SK-N-DZ (cell line): ENCODE results near the gene PPARG.
"Not testable (repeated sequence)": the region's sequence is repeated elsewhere in the genome, so short reads cannot be mapped to it uniquely, and the experiment has no call there.

Experiments used
- DNase-seq: peaks from one replicate; pipeline ENCODE4 v3.0.0-alpha.2; 2015; ENCODE audit warnings: low spot score

Gene PPARG

GRCh38 chr3:12440927-12441714 lies 152.3 kb downstream of the PPARG start:
- peak; percentile 73 for DNase-seq

- DNase-seq = no peak
Measured at GRCh38 chr3:12442654-12443501, 154.0 kb downstream of the PPARG start.

- DNase-seq = no peak
Measured at GRCh38 chr3:12443781-12444522, 155.1 kb downstream of the PPARG start.

GRCh38 chr3:12444582-12445471 lies 156.0 kb downstream of the PPARG start:
- peak; percentile 66 for DNase-seq

DNA sequence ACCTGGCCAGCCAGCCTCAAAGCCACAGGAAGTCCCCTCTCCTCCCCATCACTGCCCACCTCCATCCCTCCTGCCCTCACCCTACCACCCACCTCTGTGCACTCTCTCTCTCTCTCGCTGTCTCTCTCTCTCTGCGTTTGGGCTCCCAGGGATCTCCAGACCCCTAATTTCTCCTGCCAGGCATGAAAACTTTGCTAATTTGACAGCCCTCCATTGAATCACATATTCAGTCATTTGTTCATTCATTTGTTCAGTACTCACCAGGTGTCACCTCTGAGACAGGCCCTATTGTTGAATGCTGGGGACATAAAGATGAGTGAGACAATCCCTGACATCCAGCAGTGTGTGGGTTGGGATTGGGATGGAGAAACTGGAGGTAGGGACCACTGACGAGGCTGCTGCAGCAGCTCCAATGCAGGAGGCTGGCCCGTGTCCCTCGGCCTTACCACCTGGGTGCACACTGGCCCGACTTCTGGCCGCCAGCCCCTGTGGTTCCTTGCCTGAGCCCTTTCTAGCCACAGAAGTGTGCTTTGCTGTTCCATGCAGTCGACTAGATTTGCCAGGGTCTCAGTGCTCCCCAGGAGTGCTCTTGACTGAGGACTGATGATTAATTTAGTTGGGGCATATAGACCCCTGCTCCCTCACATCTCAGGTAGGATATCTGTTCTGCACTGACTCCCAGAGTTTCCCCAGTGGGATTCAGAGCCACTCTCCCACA lies 156.8 kb downstream of the PPARG start:
- DNase-seq = no peak

- DNase-seq = no peak
Measured at GRCh38 chr3:12446298-12446697, 157.4 kb downstream of the PPARG start.

DNA sequence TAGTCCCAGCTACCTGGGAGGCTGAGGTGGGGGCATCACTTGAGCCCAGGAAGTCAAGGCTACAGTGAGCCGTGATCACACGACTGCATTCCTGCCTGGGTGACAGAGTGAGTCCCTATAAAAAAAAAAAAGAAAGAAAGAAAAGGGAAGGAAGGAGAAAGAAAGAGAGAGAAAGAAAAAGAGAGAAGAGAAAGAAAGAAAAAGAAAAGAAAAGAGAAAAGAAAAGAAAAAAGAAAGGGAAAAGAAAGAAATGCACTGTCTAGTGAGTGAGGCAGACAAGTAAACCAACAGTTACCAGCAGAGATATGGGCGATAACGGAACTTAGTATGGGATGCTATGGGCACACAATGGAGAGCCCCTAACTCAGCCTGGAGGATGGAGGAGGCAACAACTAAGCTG lies 158.2 kb downstream of the PPARG start:
- no peak for DNase-seq

DNA sequence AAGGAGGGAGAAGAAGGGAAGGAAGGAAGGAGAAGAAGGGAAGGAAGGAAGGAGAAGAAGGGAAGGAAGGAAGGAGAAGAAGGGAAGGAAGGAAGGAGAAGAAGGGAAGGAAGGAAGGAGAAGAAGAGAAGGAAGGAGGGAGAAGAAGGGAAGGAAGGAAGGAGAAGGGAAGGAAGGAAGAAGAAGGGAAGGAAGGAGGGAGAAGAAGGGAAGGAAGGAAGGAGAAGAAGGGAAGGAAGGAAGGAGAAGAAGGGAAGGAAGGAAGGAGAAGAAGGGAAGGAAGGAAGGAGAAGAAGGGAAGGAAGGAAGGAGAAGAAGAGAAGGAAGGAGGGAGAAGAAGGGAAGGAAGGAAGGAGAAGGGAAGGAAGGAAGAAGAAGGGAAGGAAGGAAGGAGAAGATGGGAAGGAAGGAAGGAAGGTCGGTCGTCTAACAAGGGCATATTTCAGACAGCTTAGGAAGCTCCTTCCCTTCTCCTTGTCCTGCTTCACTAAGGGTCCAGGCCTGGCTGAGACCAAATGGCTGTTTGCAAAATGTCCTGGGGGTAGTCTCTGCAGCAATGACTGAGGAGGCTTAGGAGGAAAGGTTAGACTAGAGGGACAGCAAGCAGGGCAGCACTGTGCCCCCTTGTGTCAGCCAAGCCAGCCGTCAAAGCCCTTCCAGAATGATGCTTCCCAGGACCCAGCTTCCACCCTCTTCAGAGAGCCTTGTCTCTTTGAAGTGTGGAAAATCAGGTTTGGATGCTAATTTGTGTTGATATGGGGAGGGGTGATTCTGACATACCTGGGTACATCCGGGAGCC lies 159.7 kb downstream of the PPARG start:
- peak; percentile 48 for DNase-seq

DNA sequence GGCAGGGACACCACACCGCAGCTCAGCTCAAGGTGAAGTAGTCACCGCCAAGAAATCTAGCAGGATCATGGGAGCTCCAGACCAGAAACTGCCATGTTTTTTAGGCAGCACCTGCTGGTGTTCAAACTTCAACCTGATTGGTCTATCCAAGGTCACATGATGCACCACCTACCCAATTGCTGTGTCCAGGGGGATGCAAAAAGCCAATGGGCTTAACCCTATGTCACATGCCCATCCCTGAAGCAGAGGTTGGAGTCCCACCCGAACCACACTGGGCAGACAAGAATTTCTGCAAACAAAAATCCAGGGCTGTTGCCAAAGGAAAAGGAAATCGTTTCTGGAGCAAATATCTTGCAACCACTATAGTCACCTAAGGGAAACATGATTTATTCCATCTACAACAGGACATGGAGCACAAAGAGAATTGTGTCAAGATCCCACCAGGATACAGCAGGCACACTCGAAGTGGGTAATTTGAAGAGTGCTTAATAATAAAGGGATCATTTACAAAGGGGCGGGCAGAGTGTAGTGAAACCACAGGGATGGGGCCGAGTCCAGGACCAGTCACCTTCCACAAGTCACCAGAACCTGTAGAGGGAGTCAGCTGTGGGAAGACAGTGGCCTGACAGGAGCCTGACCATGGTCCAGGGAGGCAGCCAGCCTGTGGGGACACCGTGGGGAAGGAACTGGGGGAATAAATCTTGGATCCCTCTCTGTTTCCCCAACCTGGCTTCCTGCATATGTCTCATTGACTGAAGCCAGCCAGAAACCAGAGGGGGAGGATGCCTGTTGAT lies 161.2 kb downstream of the PPARG start:
- peak; percentile 68 for DNase-seq

DNA sequence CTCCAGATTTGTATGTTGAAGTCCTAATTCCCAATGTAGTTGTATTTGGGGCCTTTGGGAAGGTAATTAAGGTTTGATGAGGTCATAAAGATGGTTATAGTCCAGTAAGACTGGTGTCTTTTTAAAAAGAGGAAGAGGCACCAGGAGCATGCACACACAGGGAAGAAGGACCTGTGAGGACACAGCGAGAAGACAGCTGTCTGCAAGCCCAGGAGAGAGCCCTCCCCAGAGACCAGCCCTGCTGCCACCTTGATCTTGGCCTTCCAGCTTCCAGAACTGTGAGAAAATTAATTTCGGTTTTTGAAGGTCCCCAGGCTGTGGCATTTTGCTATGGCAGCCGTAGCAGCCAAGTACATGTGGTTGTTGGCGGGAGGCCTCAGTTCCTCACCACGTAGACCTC lies 162.6 kb downstream of the PPARG start:
- no peak for DNase-seq

GRCh38 chr3:12451960-12452359 lies 163.1 kb downstream of the PPARG start:
- no peak for DNase-seq

DNA sequence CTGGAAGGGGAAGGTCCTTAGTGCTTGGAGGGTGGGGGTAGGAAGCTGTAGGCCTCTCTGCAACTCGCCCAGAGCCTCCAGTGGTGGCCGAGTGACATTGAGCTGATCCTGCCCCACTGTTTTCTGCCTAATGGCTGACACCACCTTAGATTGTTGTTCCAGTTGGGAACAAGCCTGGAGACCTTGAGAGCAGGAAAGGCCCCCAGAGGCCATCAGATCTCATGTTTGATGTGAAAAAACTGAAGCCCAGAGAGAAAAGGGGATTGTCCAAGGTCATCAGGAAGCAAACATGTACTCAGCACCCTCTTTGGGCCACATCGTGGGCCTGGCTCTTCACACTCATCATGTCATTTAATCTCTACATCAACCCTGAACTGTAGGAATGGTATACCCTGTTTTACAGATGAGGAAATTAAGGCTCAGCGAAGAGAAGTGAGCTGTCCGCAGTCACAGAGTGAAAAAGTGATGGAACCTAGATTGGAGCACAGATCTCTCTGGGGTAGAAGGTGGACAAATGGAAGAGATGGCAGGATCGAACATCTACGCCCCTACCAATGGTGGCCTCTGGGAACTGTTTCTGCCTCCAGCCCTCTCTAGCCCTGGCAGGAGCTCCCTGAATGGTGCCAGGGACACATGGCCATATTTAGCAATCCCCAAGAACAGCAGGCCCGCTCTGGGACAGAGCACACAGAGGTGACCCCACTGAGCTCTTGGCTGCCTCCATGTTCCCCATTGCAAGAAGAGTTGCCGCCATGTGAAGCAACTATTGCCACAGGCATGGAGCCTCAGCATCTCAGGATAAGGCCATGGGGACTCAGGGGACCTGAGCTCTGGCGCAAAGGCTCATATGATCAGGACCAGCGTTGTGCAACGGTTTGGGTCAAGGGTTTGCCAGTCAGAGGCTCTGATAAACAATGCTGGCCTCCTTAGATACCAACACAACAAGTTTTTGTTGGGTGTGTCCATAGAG lies 163.8 kb downstream of the PPARG start:
- DNase-seq = no peak

- DNase-seq = no peak
Measured at GRCh38 chr3:12454076-12454815, 165.4 kb downstream of the PPARG start.

GRCh38 chr3:12454816-12455121 lies 165.9 kb downstream of the PPARG start:
- DNase-seq = no peak

DNA sequence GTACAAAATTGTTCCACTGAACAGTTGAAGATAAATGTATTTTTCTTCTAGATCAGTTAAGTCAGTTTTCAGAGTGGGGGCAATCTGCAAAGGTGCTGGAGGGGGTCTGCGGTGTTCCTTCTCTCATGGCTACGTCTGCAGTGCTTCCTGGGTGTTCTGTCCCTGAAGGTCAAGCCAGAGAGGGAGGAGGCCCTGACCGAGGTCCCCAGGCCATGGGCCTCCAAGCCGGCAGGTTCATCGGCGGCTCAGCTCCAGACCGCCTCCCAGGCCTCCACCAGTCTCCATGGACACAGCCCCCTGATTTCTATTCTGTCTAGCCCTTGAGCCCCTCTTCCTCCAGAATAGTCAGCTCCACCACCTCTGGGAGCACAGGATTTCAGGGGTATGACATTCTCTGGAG lies 166.9 kb downstream of the PPARG start:
- DNase-seq = no peak

DNA sequence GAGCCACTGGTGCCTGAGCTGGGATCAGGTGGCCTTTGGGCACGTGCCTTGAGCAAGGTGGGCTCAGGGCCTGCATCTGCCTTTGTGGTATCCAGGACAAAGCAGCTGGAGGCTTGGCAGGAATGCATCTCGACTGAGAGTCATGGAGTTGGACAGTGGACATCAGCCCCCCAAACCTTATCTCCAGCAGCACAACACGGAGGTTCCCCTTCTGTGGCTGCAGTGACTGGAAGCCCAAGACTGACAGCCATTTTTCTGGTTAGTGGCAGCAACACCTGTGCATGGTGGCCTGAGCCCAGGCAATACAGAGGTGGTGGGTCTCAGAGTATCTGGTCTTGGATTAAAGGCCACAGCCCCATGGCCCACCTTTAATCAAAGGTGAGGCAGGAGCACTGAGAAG lies 167.6 kb downstream of the PPARG start:
- DNase-seq = no peak

GRCh38 chr3:12457380-12457779 lies 168.5 kb downstream of the PPARG start:
- DNase-seq = not testable (repeated sequence)
